HG02884 (cell line): ENCODE measurements around the gene C16orf78.
A peak's percentile ranks its signal among the peaks of the same experiment; 100 is the strongest.

Source experiments
- ATAC-seq: cut with Tn5 transposase; IDR thresholded peaks from one replicate; pipeline ENCODE4 v1.9.1; 2021; ENCODE audit warnings: mild to moderate bottlenecking, moderate library complexity; ENCODE audit not compliant: unreplicated experiment

Gene C16orf78

GRCh38 chr16:49428808-49429207 is 55.2 kb downstream of the C16orf78 start:
- no peak for ATAC-seq

- ATAC-seq = no peak
Measured at GRCh38 chr16:49431040-49431439, 57.4 kb downstream of the C16orf78 start.

- no peak for ATAC-seq
Measured at GRCh38 chr16:49431591-49432290, 58.1 kb downstream of the C16orf78 start.

GRCh38 chr16:49434733-49435132 is 61.1 kb downstream of the C16orf78 start:
- ATAC-seq = no peak

- ATAC-seq = no peak
Measured at GRCh38 chr16:49436181-49436580, 62.6 kb downstream of the C16orf78 start.

GRCh38 chr16:49437344-49437743 is 63.7 kb downstream of the C16orf78 start:
- no peak for ATAC-seq

- no peak for ATAC-seq
Measured at GRCh38 chr16:49439050-49439449, 65.4 kb downstream of the C16orf78 start.

GRCh38 chr16:49439676-49440075 is 66.1 kb downstream of the C16orf78 start:
- no peak for ATAC-seq

GRCh38 chr16:49440156-49441065 is 66.8 kb downstream of the C16orf78 start:
- ATAC-seq = no peak

GRCh38 chr16:49441366-49441780 is 67.8 kb downstream of the C16orf78 start:
- ATAC-seq = peak; percentile 96

GRCh38 chr16:49442805-49443204 is 69.2 kb downstream of the C16orf78 start:
- ATAC-seq = no peak

- no peak for ATAC-seq
Measured at GRCh38 chr16:49443576-49443975, 70.0 kb downstream of the C16orf78 start.

- no peak for ATAC-seq
Measured at GRCh38 chr16:49446805-49447204, 73.2 kb downstream of the C16orf78 start.
